MM.1S (cell line): ENCODE results near the gene PIH1D1.

ENCODE experiments used
- CTCF ChIP-seq: fragments of 300-600 bp; sonication (generic); IDR thresholded peaks from 2 replicates; pipeline ENCODE4 v1.5.1; 2016; ENCODE audit warnings: antibody characterized with exemption, low read length, mixed read lengths
- EZH2phosphoT487 ChIP-seq: fragments of 300-600 bp; sonication (generic); IDR thresholded peaks from 2 replicates; pipeline ENCODE4 v1.6.1; 2018; ENCODE audit warnings: antibody characterized with exemption, low read length

GRCh38 chr19:49488863-49489537 lies 37.4 kb upstream of the PIH1D1 start:
- TF ChIP-seq EZH2phosphoT487 = no peak
- TF ChIP-seq CTCF = no peak
